ENCODE results near the gene TTI1.

DNA sequence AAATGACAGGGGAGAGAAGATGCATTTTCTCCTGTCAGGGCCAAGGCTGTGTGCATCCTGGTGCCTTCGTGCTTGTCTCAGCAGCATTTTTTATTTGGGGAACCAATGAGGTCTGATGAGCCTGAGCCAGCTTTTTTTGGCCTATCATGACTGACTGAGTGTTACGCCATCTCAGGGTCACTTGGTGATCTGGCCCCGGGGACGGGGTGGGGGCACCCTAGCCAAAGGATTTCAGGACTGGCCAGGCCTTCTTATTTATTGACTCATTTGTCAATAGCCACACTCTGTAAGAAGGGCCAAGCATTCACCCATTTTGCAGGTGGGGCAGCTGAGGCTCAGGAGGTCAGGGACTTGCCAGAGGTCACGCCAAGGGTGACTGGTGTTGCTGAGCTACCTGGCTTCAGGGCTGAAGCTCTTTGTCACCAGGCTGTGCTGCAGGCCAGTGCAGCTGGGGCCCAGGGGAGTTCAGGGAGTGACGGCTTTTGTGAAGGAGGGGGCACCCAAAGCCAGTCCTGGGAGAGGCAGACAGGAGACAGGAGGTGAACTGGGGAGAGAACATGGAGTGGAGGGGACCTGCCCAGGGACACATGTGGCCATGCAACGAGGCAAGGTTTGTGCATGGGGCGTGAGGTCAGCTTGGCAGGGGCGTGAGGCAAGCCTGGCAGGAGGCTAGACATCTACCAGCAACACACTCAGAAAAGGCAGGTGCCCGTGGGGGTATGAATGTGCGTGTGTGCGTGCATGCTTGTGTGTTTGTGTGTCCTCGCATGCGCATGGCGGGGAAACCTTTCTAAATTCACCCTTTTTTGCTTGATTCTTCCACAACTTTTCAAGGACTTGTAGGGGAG, 99.2 kb downstream of the TTI1 start:
- TF ChIP-seq, protein P1, sequence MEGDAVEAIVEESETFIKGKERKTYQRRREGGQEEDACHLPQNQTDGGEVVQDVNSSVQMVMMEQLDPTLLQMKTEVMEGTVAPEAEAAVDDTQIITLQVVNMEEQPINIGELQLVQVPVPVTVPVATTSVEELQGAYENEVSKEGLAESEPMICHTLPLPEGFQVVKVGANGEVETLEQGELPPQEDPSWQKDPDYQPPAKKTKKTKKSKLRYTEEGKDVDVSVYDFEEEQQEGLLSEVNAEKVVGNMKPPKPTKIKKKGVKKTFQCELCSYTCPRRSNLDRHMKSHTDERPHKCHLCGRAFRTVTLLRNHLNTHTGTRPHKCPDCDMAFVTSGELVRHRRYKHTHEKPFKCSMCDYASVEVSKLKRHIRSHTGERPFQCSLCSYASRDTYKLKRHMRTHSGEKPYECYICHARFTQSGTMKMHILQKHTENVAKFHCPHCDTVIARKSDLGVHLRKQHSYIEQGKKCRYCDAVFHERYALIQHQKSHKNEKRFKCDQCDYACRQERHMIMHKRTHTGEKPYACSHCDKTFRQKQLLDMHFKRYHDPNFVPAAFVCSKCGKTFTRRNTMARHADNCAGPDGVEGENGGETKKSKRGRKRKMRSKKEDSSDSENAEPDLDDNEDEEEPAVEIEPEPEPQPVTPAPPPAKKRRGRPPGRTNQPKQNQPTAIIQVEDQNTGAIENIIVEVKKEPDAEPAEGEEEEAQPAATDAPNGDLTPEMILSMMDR (IDR thresholded peaks at IDR 0.05), result no peak
- no peak for TF ChIP-seq POLR2A (IDR thresholded peaks at IDR 0.05)

All from ovary (tissue), 3 donors.